Uterus (tissue), 4 donors: ENCODE results near the gene NEUROD1. TPM values are rescaled to one million over a fixed set of nuclear protein-coding genes. Genes with fewer than 3 reads are reported as not detected.
"Not testable (repeated sequence)": the region's sequence is repeated elsewhere in the genome, so short reads cannot be mapped to it uniquely, and the experiment has no call there.

Experiments
- DNase-seq, 2 donors: peaks; one replicate each; pipeline ENCODE4 v3.0.0-alpha.2; 2019 to 2020
- H3K27ac ChIP-seq, 2 donors: fragments of 200-600 bp; sonication (generic); 1 replicate in 1 of 2; 2 replicates in 1 of 2; pipeline ENCODE4 v1.5.1; 2016 to 2018
- H3K27me3 ChIP-seq, 2 donors: fragments of 200-600 bp; sonication (generic); one replicate each; pipeline ENCODE4 v1.5.1; 2018 to 2019; ENCODE audit warnings: control low read depth in 1 of 2
- H3K36me3 ChIP-seq, 2 donors: fragments of 200-600 bp; sonication (generic); one replicate each; pipeline ENCODE4 v1.5.1; 2019; ENCODE audit warnings: control low read depth in 1 of 2
- H3K4me1 ChIP-seq, 2 donors: fragments of 200-600 bp; sonication (generic); one replicate each; pipeline ENCODE4 v1.5.1; 2018 to 2019; ENCODE audit warnings: control low read depth in 1 of 2
- H3K4me3 ChIP-seq, 2 donors: fragments of 200-600 bp; sonication (generic); 1 replicate in 1 of 2; 2 replicates in 1 of 2; pipeline ENCODE4 v1.5.1; 2018 to 2019; ENCODE audit warnings: mild to moderate bottlenecking in 1 of 2
- H3K9me3 ChIP-seq, 2 donors: fragments of 200-600 bp; sonication (generic); one replicate each; pipeline ENCODE4 v1.5.1; 2019; ENCODE audit warnings: control low read depth in 1 of 2
- CTCF ChIP-seq, 4 experiments: fragments of 200-600 bp in 2 of 4; fragments of 450-650 bp in 2 of 4; sonication (generic) in 2 of 4; IDR thresholded peaks; one replicate each; pipeline ENCODE4 v1.5.1; 2016 to 2019; ENCODE audit warnings: antibody characterized with exemption in 4 of 4, mild to moderate bottlenecking in 2 of 4, moderate library complexity in 1 of 4
- POLR2A ChIP-seq, 2 donors: fragments of 450-650 bp; IDR thresholded peaks; one replicate each; pipeline ENCODE4 v1.6.1; 2016; ENCODE audit warnings: antibody characterized with exemption in 2 of 2, mild to moderate bottlenecking in 1 of 2, moderate library complexity in 1 of 2
- intact Hi-C: fragments of 100-400 bp; cut with DNase I; formaldehyde crosslinking; loops from one replicate; pipeline ENCODE4 v1.15.1; 2023; ENCODE audit warnings: low total_unique reads
- total RNA-seq, 4 donors: library from RNA; depleted of rRNA in 3 of 4; stranded (reverse); fragments of >200 nt in 3 of 4; gene quantifications; one replicate each; pipeline versions ENCODE4 v1.1.0 to v1.2.4, GENCODE V29; 2014 to 2023
- donor health status: DM: yes; HTN: yes; CAD: no.

NEUROD1 gene
- not detected for total RNA-seq

GRCh38 chr2:181680055-181680936 is at the start of gene NEUROD1:
NEUROD1 (minus strand) TSS chr2:181680517; CDS start chr2:181678860, 1,657 bp downstream.
- H3K9me3 ChIP-seq, result no peaks in the 10 kb centered on the region
- no peaks in the 10 kb centered on the region for H3K36me3 ChIP-seq
- peaks cover 0 to 9% of the 10 kb centered on the region in 2 donors for H3K4me1 ChIP-seq
- intact Hi-C loops, result no loop called here
- H3K27ac ChIP-seq, result no peak within 1 kb of the TSS
- peaks cover 0 to 61% of the 10 kb centered on the region in 2 donors for H3K27me3 ChIP-seq
- TF ChIP-seq POLR2A (IDR thresholded peaks at IDR 0.05) (no peak), CTCF (IDR thresholded peaks at IDR 0.05) (no peak)
- H3K4me3 ChIP-seq, result no peak within 1 kb of the TSS
- DNase-seq, result no peak

GRCh38 chr2:181725476-181725875 is 45.2 kb upstream of the NEUROD1 start:
- H3K9me3 ChIP-seq, result no peaks in the 10 kb centered on the region
- no peak for TF ChIP-seq CTCF (IDR thresholded peaks at IDR 0.05)
- no peak for TF ChIP-seq POLR2A (IDR thresholded peaks at IDR 0.05)
- intact Hi-C loops, result no loop called here
- no peaks in the 10 kb centered on the region for H3K27me3 ChIP-seq
- no peaks in the 10 kb centered on the region for H3K36me3 ChIP-seq
- no peak overlapping the region for H3K27ac ChIP-seq
- no peak overlapping the region for H3K4me3 ChIP-seq
- DNase-seq, result no peak
- H3K4me1 ChIP-seq, result no peaks in the 10 kb centered on the region

GRCh38 chr2:181724662-181725061 is 44.3 kb upstream of the NEUROD1 start:
- intact Hi-C loops, result no loop called here
- Histone ChIP-seq H3K27me3 (no peaks in the 10 kb centered on the region), H3K36me3 (no peaks in the 10 kb centered on the region), H3K4me1 (no peaks in the 10 kb centered on the region), H3K4me3 (no peak overlapping the region), H3K27ac (no peak overlapping the region), H3K9me3 (no peaks in the 10 kb centered on the region)
- no peak for DNase-seq
- TF ChIP-seq CTCF (IDR thresholded peaks at IDR 0.05) (no peak), POLR2A (IDR thresholded peaks at IDR 0.05) (no peak)

- no peaks in the 10 kb centered on the region for H3K27me3 ChIP-seq
- intact Hi-C loops, result no loop called here
- no peaks in the 10 kb centered on the region for H3K4me1 ChIP-seq
- no peaks in the 10 kb centered on the region for H3K36me3 ChIP-seq
- TF ChIP-seq CTCF (IDR thresholded peaks at IDR 0.05) (no peak), POLR2A (IDR thresholded peaks at IDR 0.05) (no peak)
- no peak overlapping the region for H3K27ac ChIP-seq
- no peak overlapping the region for H3K4me3 ChIP-seq
- H3K9me3 ChIP-seq, result no peaks in the 10 kb centered on the region
- DNase-seq, result no peak
Observed at GRCh38 chr2:181723731-181724130, 43.4 kb upstream of the NEUROD1 start.

- Histone ChIP-seq H3K36me3 (no peaks in the 10 kb centered on the region), H3K27me3 (no peaks in the 10 kb centered on the region), H3K27ac (no peak overlapping the region), H3K9me3 (no peaks in the 10 kb centered on the region), H3K4me1 (no peaks in the 10 kb centered on the region), H3K4me3 (no peak overlapping the region)
- intact Hi-C loops, result no loop called here
- TF ChIP-seq POLR2A (IDR thresholded peaks at IDR 0.05) (no peak), CTCF (IDR thresholded peaks at IDR 0.05) (peak; percentile 18 to 50 (median 40))
- DNase-seq, result peak; percentile 20 to 31
Observed at GRCh38 chr2:181715033-181715630, 34.8 kb upstream of the NEUROD1 start.

- H3K4me1 ChIP-seq, H3K27ac ChIP-seq, DNase-seq, intact Hi-C loops, H3K9me3 ChIP-seq, H3K4me3 ChIP-seq, H3K27me3 ChIP-seq, H3K36me3 ChIP-seq: not testable (repeated sequence)
Observed at GRCh38 chr2:181711051-181711450, 30.7 kb upstream of the NEUROD1 start.

- DNase-seq, H3K36me3 ChIP-seq, H3K4me3 ChIP-seq, H3K27ac ChIP-seq, H3K4me1 ChIP-seq, intact Hi-C loops, H3K27me3 ChIP-seq, H3K9me3 ChIP-seq: not testable (repeated sequence)
Observed at GRCh38 chr2:181702519-181702918, 22.2 kb upstream of the NEUROD1 start.
